Measurements from ENCODE around the gene LASP1.

DNA sequence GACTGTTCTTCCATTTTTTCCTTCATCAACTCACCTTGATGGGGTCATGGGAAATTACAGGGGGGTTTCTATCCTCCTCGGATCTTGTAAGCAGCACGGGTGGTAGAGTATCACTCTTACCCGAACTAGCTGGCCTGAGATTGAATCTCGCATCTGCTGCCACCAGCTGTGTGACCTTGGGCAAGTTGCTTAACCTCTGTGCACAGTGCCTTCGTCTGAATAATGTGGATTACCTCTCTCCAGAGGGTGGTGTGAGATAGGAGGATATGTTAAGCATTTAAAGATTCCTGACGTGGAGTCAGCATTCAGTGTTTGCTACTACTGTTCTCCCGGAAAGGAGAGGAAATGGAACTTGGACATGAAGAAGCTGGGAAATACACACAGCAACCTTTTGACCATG, 24.4 kb downstream of the LASP1 start:
- TF ChIP-seq EZH2 (IDR thresholded peaks at IDR 0.05; ENCODE audit: low read length): no peak
- TF ChIP-seq, protein P1, sequence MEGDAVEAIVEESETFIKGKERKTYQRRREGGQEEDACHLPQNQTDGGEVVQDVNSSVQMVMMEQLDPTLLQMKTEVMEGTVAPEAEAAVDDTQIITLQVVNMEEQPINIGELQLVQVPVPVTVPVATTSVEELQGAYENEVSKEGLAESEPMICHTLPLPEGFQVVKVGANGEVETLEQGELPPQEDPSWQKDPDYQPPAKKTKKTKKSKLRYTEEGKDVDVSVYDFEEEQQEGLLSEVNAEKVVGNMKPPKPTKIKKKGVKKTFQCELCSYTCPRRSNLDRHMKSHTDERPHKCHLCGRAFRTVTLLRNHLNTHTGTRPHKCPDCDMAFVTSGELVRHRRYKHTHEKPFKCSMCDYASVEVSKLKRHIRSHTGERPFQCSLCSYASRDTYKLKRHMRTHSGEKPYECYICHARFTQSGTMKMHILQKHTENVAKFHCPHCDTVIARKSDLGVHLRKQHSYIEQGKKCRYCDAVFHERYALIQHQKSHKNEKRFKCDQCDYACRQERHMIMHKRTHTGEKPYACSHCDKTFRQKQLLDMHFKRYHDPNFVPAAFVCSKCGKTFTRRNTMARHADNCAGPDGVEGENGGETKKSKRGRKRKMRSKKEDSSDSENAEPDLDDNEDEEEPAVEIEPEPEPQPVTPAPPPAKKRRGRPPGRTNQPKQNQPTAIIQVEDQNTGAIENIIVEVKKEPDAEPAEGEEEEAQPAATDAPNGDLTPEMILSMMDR (optimal IDR thresholded peaks at IDR 0.05 in 1 of 3, IDR thresholded peaks at IDR 0.05 in 1 of 3, conservative IDR thresholded peaks at IDR 0.05 in 1 of 3; ENCODE audit: extremely low read depth in 1 of 3, insufficient read depth in 2 of 3, low read length in 3 of 3): no peak

Data from keratinocyte (primary cell).